ENCODE data around the gene YPEL2.
A peak's percentile ranks its signal among the peaks of the same experiment; 100 is the strongest.

The YPEL2 gene, protein sequence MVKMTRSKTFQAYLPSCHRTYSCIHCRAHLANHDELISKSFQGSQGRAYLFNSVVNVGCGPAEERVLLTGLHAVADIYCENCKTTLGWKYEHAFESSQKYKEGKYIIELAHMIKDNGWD

DNA sequence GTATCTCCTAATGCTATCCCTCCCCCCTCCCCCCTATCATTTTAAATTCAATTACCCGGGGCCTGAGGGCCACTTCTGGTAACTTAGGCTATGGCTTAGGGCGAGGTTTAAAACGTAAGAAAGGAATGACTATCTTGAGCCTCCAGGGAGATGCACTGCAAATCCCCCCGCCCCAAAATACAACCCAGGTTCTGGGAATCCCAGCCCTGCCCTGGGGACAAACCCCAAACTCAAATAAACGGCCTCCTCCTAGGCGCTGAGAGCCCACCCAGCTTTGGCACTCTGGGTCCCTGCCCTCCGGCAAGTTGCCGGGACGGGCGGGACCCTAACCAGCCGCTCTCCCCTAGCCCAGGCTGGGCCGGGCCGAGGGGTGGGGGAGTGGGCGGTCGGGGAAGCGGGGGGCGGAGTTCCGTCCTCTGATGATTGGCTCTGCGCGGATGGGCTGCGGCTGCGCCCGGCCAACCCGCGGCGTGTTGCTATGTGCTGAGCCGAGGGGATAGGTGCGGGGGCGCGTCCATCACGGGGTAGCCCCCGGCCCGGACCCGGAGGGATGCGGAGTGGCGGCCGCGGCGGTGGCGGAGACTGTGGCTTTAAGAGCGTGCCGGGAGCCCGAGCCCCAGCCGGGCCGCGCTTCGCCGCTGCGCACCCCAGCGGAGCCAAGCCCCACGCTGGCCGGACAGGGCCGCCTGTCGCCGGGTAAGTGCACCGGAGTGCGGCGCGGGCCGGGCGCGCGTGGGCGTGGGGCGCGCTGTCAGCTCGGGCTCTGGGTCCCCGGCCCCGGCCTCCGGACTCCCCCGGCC lies at the start of gene YPEL2:
Gene YPEL2 (plus strand): TSS at position 527 of the 800 bp plus-strand sequence. CDS start 21,755 bp downstream, outside the sequence.
- Histone ChIP-seq H3K27me3 (ENCODE audit: insufficient read depth, low read length, poor library complexity, severe bottlenecking) (no peaks in the 10 kb centered on the region), H3F3A (ENCODE audit: low read depth) (peaks cover 3% of the 10 kb centered on the region; the same call in 1 of the 2 replicates), H4K20me1 (ENCODE audit: insufficient read depth, low read length, poor library complexity, severe bottlenecking) (peaks cover 7% of the 10 kb centered on the region), H3K79me2 (ENCODE audit: insufficient read depth, low read length) (peaks cover 10% of the 10 kb centered on the region; the same call in 1 of the 2 replicates), H3K9ac (ENCODE audit: low read depth, low read length, poor library complexity, severe bottlenecking) (peak within 1 kb of the TSS; percentile 65), H3K4me3 (ENCODE audit: low read length, poor library complexity, severe bottlenecking) (peak within 1 kb of the TSS; percentile 78), H3K4me1 (ENCODE audit: insufficient read depth, low read length, poor library complexity, severe bottlenecking) (peaks cover 24% of the 10 kb centered on the region), H3K4me2 (ENCODE audit: low read depth, low read length, poor library complexity, severe bottlenecking) (peak within 1 kb of the TSS; percentile 98), H3K9me2 (replicated peaks; ENCODE audit: low read depth, low read length) (no peaks in the 10 kb centered on the region), H2AFZ (ENCODE audit: low read length) (peak within 1 kb of the TSS; percentile 78), H3K9me3 (ENCODE audit: insufficient read depth, low read depth, low read length) (no peaks in the 10 kb centered on the region), H3K36me3 (ENCODE audit: insufficient read depth, low read length) (no peaks in the 10 kb centered on the region)
- TF ChIP-seq EZH2phosphoT487 (IDR thresholded peaks at IDR 0.05; ENCODE audit: borderline replicate concordance) (no peak), CTCF (conservative IDR thresholded peaks at IDR 0.05; ENCODE audit: low read length) (no peak)

- H3K9ac ChIP-seq (ENCODE audit: low read depth, low read length, poor library complexity, severe bottlenecking): no peak overlapping the region
- no peaks in the 10 kb centered on the region for H3K9me3 ChIP-seq (ENCODE audit: insufficient read depth, low read depth, low read length)
- no peak for TF ChIP-seq CTCF (conservative IDR thresholded peaks at IDR 0.05; ENCODE audit: low read length)
- TF ChIP-seq EZH2phosphoT487 (IDR thresholded peaks at IDR 0.05; ENCODE audit: borderline replicate concordance): no peak
- no peaks in the 10 kb centered on the region for H3K79me2 ChIP-seq (ENCODE audit: insufficient read depth, low read length)
- no peak overlapping the region for H2AFZ ChIP-seq (ENCODE audit: low read length)
- no peak overlapping the region for H3K4me2 ChIP-seq (ENCODE audit: low read depth, low read length, poor library complexity, severe bottlenecking)
- no peaks in the 10 kb centered on the region for H4K20me1 ChIP-seq (ENCODE audit: insufficient read depth, low read length, poor library complexity, severe bottlenecking)
- H3K4me1 ChIP-seq (ENCODE audit: insufficient read depth, low read length, poor library complexity, severe bottlenecking): peaks cover 5% of the 10 kb centered on the region
- H3K27me3 ChIP-seq (ENCODE audit: insufficient read depth, low read length, poor library complexity, severe bottlenecking): no peaks in the 10 kb centered on the region
- no peaks in the 10 kb centered on the region for H3K9me2 ChIP-seq (replicated peaks; ENCODE audit: low read depth, low read length)
- H3K36me3 ChIP-seq (ENCODE audit: insufficient read depth, low read length): no peaks in the 10 kb centered on the region
- no peaks in the 10 kb centered on the region for H3F3A ChIP-seq (ENCODE audit: low read depth)
- no peak overlapping the region for H3K4me3 ChIP-seq (ENCODE audit: low read length, poor library complexity, severe bottlenecking)
These were observed 47.1 kb upstream of the YPEL2 start for GRCh38 chr17:59284317-59284716.

- H3K4me2 ChIP-seq (ENCODE audit: low read depth, low read length, poor library complexity, severe bottlenecking): no peak overlapping the region
These were observed 44.0 kb upstream of the YPEL2 start for GRCh38 chr17:59287452-59287851.

More at GRCh38 chr17:59287452-59287851, 44.0 kb upstream of the YPEL2 start:
- Histone ChIP-seq H2AFZ (ENCODE audit: low read length) (no peak overlapping the region), H3K4me3 (ENCODE audit: low read length, poor library complexity, severe bottlenecking) (no peak overlapping the region), H3K27me3 (ENCODE audit: insufficient read depth, low read length, poor library complexity, severe bottlenecking) (no peaks in the 10 kb centered on the region), H4K20me1 (ENCODE audit: insufficient read depth, low read length, poor library complexity, severe bottlenecking) (no peaks in the 10 kb centered on the region), H3K9ac (ENCODE audit: low read depth, low read length, poor library complexity, severe bottlenecking) (no peak overlapping the region), H3K9me3 (ENCODE audit: insufficient read depth, low read depth, low read length) (no peaks in the 10 kb centered on the region), H3F3A (ENCODE audit: low read depth) (no peaks in the 10 kb centered on the region), H3K4me1 (ENCODE audit: insufficient read depth, low read length, poor library complexity, severe bottlenecking) (peaks cover 5% of the 10 kb centered on the region), H3K36me3 (ENCODE audit: insufficient read depth, low read length) (no peaks in the 10 kb centered on the region), H3K79me2 (ENCODE audit: insufficient read depth, low read length) (no peaks in the 10 kb centered on the region), H3K9me2 (replicated peaks; ENCODE audit: low read depth, low read length) (no peaks in the 10 kb centered on the region)
- no peak for TF ChIP-seq CTCF (conservative IDR thresholded peaks at IDR 0.05; ENCODE audit: low read length)
- no peak for TF ChIP-seq EZH2phosphoT487 (IDR thresholded peaks at IDR 0.05; ENCODE audit: borderline replicate concordance)
